Liver (tissue), 9 donors: ENCODE data around the gene PRR4. TPM values are rescaled to one million over a fixed set of nuclear protein-coding genes. Genes with fewer than 3 reads are reported as not detected.
A peak's percentile ranks its signal among the peaks of the same experiment; 100 is the strongest.

Experiments
- DNase-seq: peaks from one replicate; pipeline ENCODE4 v3.0.0-alpha.2; 2017; ENCODE audit warnings: low spot score
- H3K27ac ChIP-seq, 2 donors: one replicate each; pipeline ENCODE4 v1.7.0; 2013; ENCODE audit warnings: inconsistent platforms in 2 of 2, low read length in 2 of 2, control low read depth in 1 of 2, low read depth in 1 of 2, mild to moderate bottlenecking in 1 of 2
- H3K27me3 ChIP-seq, 4 donors: one replicate each; pipeline versions ENCODE4 v1.6.1 to v1.7.0; 2013; ENCODE audit warnings: low read length in 3 of 4, inconsistent platforms in 1 of 4, mild to moderate bottlenecking in 1 of 4, moderate library complexity in 1 of 4; ENCODE audit not compliant: control insufficient read depth in 4 of 4, insufficient read depth in 4 of 4
- H3K36me3 ChIP-seq, 4 donors: one replicate each; pipeline versions ENCODE4 v1.6.1 to v1.7.0; 2013; ENCODE audit warnings: low read length in 3 of 4, mild to moderate bottlenecking in 3 of 4, low read depth in 1 of 4, moderate library complexity in 1 of 4; ENCODE audit not compliant: control insufficient read depth in 4 of 4, insufficient read depth in 3 of 4
- H3K4me1 ChIP-seq, 4 donors: one replicate each; pipeline versions ENCODE4 v1.6.1 to v1.7.0; 2013; ENCODE audit warnings: low read length in 3 of 4, mild to moderate bottlenecking in 3 of 4, moderate library complexity in 1 of 4; ENCODE audit not compliant: control insufficient read depth in 4 of 4, insufficient read depth in 4 of 4
- H3K4me3 ChIP-seq, 3 donors: one replicate each; pipeline versions ENCODE4 v1.6.1 to v1.7.0; 2013; ENCODE audit warnings: low read length in 3 of 3, control low read depth in 1 of 3, low read depth in 1 of 3, mild to moderate bottlenecking in 1 of 3
- H3K9ac ChIP-seq, 2 donors: one replicate each; pipeline ENCODE4 v1.7.0; 2013; ENCODE audit warnings: low read length in 2 of 2, mild to moderate bottlenecking in 2 of 2, moderate library complexity in 2 of 2, control low read depth in 1 of 2, low read depth in 1 of 2
- H3K9me3 ChIP-seq, 4 donors: one replicate each; pipeline versions ENCODE4 v1.6.1 to v1.7.0; 2013; ENCODE audit warnings: low read length in 3 of 4; ENCODE audit not compliant: control insufficient read depth in 4 of 4
- ATF3 ChIP-seq: IDR thresholded peaks from 2 replicates; pipeline ENCODE4 v1.6.1; 2016; ENCODE audit warnings: antibody characterized with exemption
- CTCF ChIP-seq: fragments of 150-350 bp; IDR thresholded peaks from 2 replicates; pipeline ENCODE4 v1.5.1; 2017; ENCODE audit warnings: improper control_type of control experiment, low read depth, low read length; ENCODE audit not compliant: missing input control
- EGR1 ChIP-seq, 2 donors: IDR thresholded peaks; 2 replicates each; pipeline ENCODE4 v1.6.1; 2016 to 2018; ENCODE audit warnings: antibody characterized with exemption in 2 of 2, low read depth in 2 of 2
- FOXA1 ChIP-seq: IDR thresholded peaks from 2 replicates; pipeline ENCODE4 v1.6.1; 2016; ENCODE audit warnings: antibody characterized with exemption
- FOXA2 ChIP-seq: IDR thresholded peaks from 2 replicates; pipeline ENCODE4 v1.6.1; 2016; ENCODE audit warnings: antibody characterized with exemption
- GABPA ChIP-seq, 2 donors: IDR thresholded peaks in 1 of 2; conservative IDR thresholded peaks in 1 of 2; 2 replicates each; pipeline ENCODE4 v1.6.1; 2016; ENCODE audit warnings: antibody characterized with exemption in 2 of 2, mild to moderate bottlenecking in 1 of 2, moderate library complexity in 1 of 2
- HNF4A ChIP-seq, 2 donors: conservative IDR thresholded peaks; 2 replicates each; pipeline ENCODE4 v1.6.1; 2016; ENCODE audit warnings: antibody characterized with exemption in 2 of 2, mild to moderate bottlenecking in 2 of 2
- HNF4G ChIP-seq: IDR thresholded peaks from 2 replicates; pipeline ENCODE4 v1.6.1; 2016; ENCODE audit warnings: antibody characterized with exemption
- JUND ChIP-seq, 2 donors: IDR thresholded peaks; 2 replicates each; pipeline ENCODE4 v1.6.1; 2016; ENCODE audit warnings: antibody characterized with exemption in 2 of 2
- MAX ChIP-seq: IDR thresholded peaks from 2 replicates; pipeline ENCODE4 v1.6.1; 2016; ENCODE audit warnings: antibody characterized with exemption
- NR2F2 ChIP-seq: IDR thresholded peaks from 2 replicates; pipeline ENCODE4 v1.6.1; 2016; ENCODE audit warnings: antibody characterized with exemption
- RAD21 ChIP-seq, 2 donors: IDR thresholded peaks; 2 replicates each; pipeline ENCODE4 v1.6.1; 2016; ENCODE audit warnings: antibody characterized with exemption in 2 of 2, mild to moderate bottlenecking in 2 of 2
- SP1 ChIP-seq: IDR thresholded peaks from 2 replicates; pipeline ENCODE4 v1.6.1; 2018; ENCODE audit warnings: antibody characterized with exemption, mild to moderate bottlenecking
- TAF1 ChIP-seq: conservative IDR thresholded peaks from 2 replicates; pipeline ENCODE4 v1.6.1; 2016; ENCODE audit warnings: antibody characterized with exemption, mild to moderate bottlenecking
- ZBTB33 ChIP-seq: IDR thresholded peaks from 2 replicates; pipeline ENCODE4 v1.6.1; 2016; ENCODE audit warnings: antibody characterized with exemption
- WGBS: extraction: QIAGEN DNeasy Blood & Tissue Kit; methylation state at CpG from one replicate; pipeline ENCODE4 v1.1.7; 2013; 5-methylcytosine and 5-hydroxymethylcytosine counted together
- polyA plus RNA-seq, 2 donors: library from polyadenylated mRNA; stranded (reverse) in 1 of 2; unstranded in 1 of 2; fragments of 200-250 nt in 1 of 2; fragments of >200 nt in 1 of 2; fragmentation: Nextera tagmentation in 1 of 2; extraction: Ambion mirVana in 1 of 2; gene quantifications; one replicate each; pipeline versions ENCODE4 v1.2.1 to v1.2.3, GENCODE V29; 2013 to 2015
- total RNA-seq, 2 donors: library from RNA; depleted of rRNA; stranded (reverse); fragments of >200 nt; gene quantifications; one replicate each; pipeline ENCODE4 v1.2.3, GENCODE V29; 2014
- donor health status: healthy.
- donor health status: healthy.
- donor health status: healthy.
- donor health status: healthy.
- donor health status: healthy.

Gene PRR4
- total and polyA plus RNA-seq, 4 donors, result 0.56 to 3.5 (median 1.4) TPM

GRCh38 chr12:10873378-10873777, 24.1 kb upstream of the PRR4 start (continued):
- TF ChIP-seq RAD21 (IDR thresholded peaks at IDR 0.05) (no peak), MAX (no peak)

- no peak for DNase-seq
- Histone ChIP-seq H3K27ac (no peak overlapping the region), H3K9me3 (no peaks in the 10 kb centered on the region), H3K4me1 (peaks cover 0 to 3% (median 2%) of the 10 kb centered on the region in 4 donors), H3K4me3 (no peak overlapping the region), H3K9ac (no peak overlapping the region), H3K36me3 (no peaks in the 10 kb centered on the region), H3K27me3 (no peaks in the 10 kb centered on the region)
- TF ChIP-seq ZBTB33 (no peak), CTCF (peak; percentile 51), TAF1 (no peak), NR2F2 (no peak), RAD21 (IDR thresholded peaks at IDR 0.05) (peak; percentile 84 to 89), ATF3 (no peak), HNF4A (conservative IDR thresholded peaks at IDR 0.05) (no peak), FOXA2 (no peak)
- 29% methylated on average over 2 of the region's 2 CpGs for WGBS
Observed at GRCh38 chr12:10867381-10867780, 18.1 kb upstream of the PRR4 start.

- WGBS, result 96% methylated on average over 2 of the region's 2 CpGs
- H3K36me3 ChIP-seq, result peaks cover 0 to 2% (median 0%) of the 10 kb centered on the region in 4 donors
Observed at GRCh38 chr12:10863512-10864218, 14.4 kb upstream of the PRR4 start.

More at GRCh38 chr12:10863512-10864218, 14.4 kb upstream of the PRR4 start:
- no peaks in the 10 kb centered on the region for H3K9me3 ChIP-seq
- H3K4me1 ChIP-seq, result peaks cover 0 to 3% (median 2%) of the 10 kb centered on the region in 4 donors
- no peak overlapping the region for H3K9ac ChIP-seq
- TF ChIP-seq SP1, result no peak
- no peak for TF ChIP-seq CTCF
- TF ChIP-seq JUND (IDR thresholded peaks at IDR 0.05), result no peak
- TF ChIP-seq ATF3, result no peak
- no peak for TF ChIP-seq FOXA1
- TF ChIP-seq ZBTB33, result no peak
- TF ChIP-seq TAF1, result no peak
- TF ChIP-seq HNF4A (conservative IDR thresholded peaks at IDR 0.05), result no peak
- no peak for TF ChIP-seq FOXA2
- no peak for TF ChIP-seq GABPA (IDR thresholded peaks at IDR 0.05 in 1 of 2, conservative IDR thresholded peaks at IDR 0.05 in 1 of 2)
- no peak for TF ChIP-seq EGR1 (IDR thresholded peaks at IDR 0.05; ENCODE audit: low read depth in 2 of 2)
- TF ChIP-seq NR2F2, result no peak
- no peak for TF ChIP-seq HNF4G
- TF ChIP-seq MAX, result no peak
- H3K27me3 ChIP-seq, result no peaks in the 10 kb centered on the region
- H3K27ac ChIP-seq, result no peak overlapping the region
- H3K4me3 ChIP-seq, result no peak overlapping the region
- DNase-seq, result no peak
